NCI-H2196 treated with DMSO at 0.1 percent for 48 hours (cell line): ENCODE measurements around the gene NLRP8.
"Not testable (repeated sequence)": the region's sequence is repeated elsewhere in the genome, so short reads cannot be mapped to it uniquely, and the experiment has no call there.

ENCODE experiments used
- DNase-seq: peaks from one replicate; lab custom pipeline; 2025; ENCODE audit not compliant: unreplicated experiment; lab: John Stamatoyannopoulos, UW

Gene NLRP8

DNA sequence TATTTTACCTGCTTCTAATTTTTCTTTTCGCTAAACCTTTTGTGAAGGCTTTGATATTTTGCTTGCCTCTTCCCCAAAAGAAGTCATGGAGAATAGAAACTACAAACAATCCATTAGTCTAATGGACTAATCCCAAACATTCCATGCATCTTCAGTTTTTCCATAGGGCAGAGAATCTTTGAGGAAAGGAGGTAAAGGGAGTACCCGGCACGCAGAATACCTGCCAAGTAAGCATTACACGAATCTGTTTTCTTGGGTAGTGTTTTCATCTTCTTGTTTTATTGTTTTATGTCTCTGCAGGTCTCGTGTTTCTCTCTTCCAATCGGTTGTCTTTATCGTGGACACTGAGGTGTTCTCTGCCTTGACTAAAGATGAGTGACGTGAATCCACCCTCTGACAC, at the start of gene NLRP8:
TSS of gene NLRP8 (plus strand) at position 301 of the 400 bp plus-strand sequence.
- DNase-seq = no peak

GRCh38 chr19:55898911-55899310, 48.7 kb upstream of the NLRP8 start:
- no peak for DNase-seq

GRCh38 chr19:55901369-55902079, 46.1 kb upstream of the NLRP8 start:
- no peak for DNase-seq

DNA sequence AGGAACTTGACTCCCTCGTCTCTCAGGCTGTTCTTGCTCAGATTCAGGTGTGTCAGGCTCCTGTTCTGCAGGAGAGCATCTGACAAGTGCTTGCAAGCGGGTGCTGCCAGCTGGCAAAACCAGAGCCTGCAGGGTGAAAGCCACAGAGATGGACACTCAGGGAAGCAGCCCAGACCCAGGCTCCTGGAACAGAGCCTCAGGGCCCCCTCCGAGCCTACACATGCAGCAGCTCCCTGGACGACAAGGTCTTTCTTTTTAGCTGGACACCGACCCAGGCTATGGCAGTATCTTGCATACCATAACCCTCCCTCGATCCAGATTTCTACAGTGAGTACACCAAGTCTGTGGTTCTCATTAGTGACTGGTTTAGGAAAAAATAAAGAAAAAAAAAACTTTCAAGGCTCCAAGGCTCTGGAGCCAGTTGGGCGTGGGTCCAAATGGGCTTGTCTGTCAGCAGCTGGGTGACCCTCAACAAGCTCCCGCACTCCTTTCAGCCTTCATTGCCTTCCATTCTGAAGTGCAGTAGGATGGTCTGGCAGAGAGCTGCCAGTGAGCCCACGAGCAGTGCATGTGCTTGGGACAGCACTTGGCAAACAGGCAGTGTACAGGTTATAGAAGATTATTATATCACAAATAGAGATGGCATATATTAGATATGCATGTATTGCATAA, 45.4 kb upstream of the NLRP8 start:
- no peak for DNase-seq

DNA sequence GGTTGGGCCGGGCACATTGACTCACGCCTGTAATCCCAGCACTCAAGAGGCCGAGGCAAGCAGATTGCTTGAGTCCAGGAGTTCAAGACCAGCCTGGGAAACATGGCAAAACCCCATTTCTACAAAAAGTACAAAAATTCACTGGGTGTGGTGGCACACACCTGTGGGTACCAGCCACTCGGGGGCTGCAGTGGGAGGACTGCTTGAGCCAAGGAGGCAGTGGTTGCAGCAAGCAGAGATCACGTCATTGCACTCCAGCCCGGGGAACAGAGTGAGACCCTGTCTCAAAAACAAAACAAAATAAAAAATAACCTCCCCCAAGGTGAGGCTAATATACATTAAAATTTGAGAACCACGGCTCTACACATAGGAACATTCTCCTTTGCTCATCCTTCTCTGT, 40.3 kb upstream of the NLRP8 start:
- DNase-seq = no peak

GRCh38 chr19:55907746-55908145, 39.9 kb upstream of the NLRP8 start:
- DNase-seq = no peak

DNA sequence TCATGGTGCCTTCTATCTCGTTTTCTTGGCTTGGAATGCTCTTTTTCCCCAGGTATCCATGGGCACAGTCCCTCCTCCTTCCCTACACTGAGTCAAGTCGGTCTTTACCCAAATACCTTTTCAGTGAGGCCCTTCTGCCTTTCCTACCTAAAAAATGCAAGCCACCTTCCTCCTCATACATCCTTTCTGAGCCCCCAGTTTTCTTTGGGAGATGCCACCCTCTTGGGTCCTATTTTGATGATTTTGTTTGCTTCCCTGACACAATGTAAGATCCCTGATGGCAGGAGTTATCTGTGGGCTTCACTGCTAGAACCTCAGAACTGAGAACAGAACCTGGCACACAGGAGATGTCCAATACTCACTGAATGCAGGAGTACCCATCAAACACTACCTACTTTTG, 37.8 kb upstream of the NLRP8 start:
- DNase-seq = no peak

GRCh38 chr19:55912916-55913315, 34.7 kb upstream of the NLRP8 start:
- DNase-seq = no peak

- no peak for DNase-seq
These were observed 33.9 kb upstream of the NLRP8 start for GRCh38 chr19:55913643-55914268.

GRCh38 chr19:55923556-55923955, 24.1 kb upstream of the NLRP8 start:
- no peak for DNase-seq

GRCh38 chr19:55927991-55928390, 19.6 kb upstream of the NLRP8 start:
- no peak for DNase-seq

DNA sequence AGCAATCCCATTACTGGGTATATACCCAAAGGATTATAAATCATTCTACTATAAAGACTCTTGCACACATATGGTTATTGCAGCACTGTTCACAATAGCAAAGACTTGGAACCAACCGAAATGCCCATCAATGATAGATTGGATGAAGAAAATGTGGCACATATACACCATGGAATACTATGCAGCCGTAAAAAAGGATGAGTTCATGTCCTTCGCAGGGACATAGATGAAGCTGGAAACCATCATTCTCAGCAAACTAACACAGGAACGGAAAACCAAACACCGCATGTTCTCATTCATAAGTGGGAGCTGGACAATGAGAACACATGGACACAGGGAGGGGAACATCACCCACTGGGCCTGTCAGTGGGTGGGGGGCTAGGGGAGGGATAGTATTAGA, 18.4 kb upstream of the NLRP8 start:
- not testable (repeated sequence) for DNase-seq

- no peak for DNase-seq
These were observed 16.6 kb upstream of the NLRP8 start for GRCh38 chr19:55930996-55931515.

DNA sequence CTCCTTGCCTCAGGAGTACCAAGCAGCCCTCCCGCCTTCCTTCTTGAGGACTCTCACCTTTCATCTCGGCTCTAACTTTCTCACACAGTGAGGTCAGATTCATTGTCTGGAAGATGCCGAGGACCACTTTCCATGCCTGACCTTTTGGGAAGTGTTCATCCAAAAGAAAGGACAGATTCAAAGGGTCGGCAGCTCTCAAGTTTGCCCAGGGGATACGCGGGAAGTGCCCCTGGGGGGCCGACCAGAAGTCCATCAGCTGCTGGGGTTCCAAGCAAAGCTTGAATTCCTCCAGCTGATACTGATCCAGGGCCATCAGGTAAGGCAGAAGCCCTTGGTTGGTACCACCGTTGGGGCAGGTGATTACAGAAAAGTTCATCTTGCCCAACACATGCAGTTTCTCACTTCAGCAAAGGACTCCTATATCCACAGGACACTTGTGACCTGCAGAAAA, 15.7 kb upstream of the NLRP8 start, which contains the start of gene NLRP13:
TSS of gene NLRP13 (minus strand) at position 401 of the 451 bp plus-strand sequence. CDS start at position 376, 25 bp downstream.
- DNase-seq = no peak

- DNase-seq = no peak
These were observed 12.4 kb upstream of the NLRP8 start for GRCh38 chr19:55935206-55935605.

GRCh38 chr19:55939206-55939605, 8.4 kb upstream of the NLRP8 start:
- no peak for DNase-seq

- DNase-seq = no peak
These were observed 7.3 kb upstream of the NLRP8 start for GRCh38 chr19:55940306-55940705.

DNA sequence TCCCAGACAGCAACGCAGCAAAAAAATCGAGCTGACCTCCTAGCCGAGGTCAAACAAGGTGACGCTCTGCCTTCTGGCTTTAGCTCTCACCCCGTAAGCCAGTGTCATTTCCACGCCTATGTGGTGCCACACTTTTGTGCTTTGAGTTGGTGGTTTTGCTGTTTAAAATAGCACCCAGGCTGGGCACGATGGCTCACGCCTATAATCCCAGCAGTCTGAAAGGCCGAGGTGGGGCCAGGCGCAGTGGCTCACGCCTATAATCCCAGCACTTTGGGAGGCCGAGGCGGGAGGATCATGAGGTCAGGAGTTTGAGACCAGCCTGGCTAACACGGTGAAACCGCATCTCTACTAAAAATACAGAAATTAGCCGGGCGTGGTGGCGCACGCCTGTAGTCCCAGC, 2.9 kb downstream of the NLRP8 start:
- DNase-seq = not testable (repeated sequence)

GRCh38 chr19:55956431-55956830, 8.8 kb downstream of the NLRP8 start:
- DNase-seq = no peak

DNA sequence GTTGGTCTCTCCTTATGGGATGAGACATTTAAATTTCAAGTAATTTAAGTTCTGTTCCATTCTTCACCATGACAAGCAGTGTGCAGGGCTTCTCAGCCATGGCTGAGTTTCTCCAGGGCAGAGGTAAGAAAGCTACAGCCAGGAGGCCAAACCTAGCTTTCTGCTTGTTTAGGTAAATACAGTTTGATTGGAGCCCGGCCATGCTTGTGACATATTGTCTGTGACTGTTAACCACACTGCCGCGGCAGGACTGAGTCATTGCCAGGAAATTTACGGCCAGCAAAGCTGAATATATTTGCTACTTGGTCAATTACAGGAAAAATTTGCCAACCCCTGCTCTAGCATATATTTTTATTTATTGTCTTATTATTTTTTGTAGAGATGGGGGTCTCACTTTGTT, 10.7 kb downstream of the NLRP8 start:
- DNase-seq = no peak

- no peak for DNase-seq
These were observed 12.5 kb downstream of the NLRP8 start for GRCh38 chr19:55959996-55960675.
